GM19395 (cell line): ENCODE results near the gene RCOR2.
"Not testable (repeated sequence)": the region's sequence is repeated elsewhere in the genome, so short reads cannot be mapped to it uniquely, and the experiment has no call there.

Experiments
- ATAC-seq: cut with Tn5 transposase; IDR thresholded peaks from one replicate; pipeline ENCODE4 v1.9.1; 2021; ENCODE audit warnings: mild to moderate bottlenecking, moderate library complexity; ENCODE audit not compliant: unreplicated experiment

Gene RCOR2

DNA sequence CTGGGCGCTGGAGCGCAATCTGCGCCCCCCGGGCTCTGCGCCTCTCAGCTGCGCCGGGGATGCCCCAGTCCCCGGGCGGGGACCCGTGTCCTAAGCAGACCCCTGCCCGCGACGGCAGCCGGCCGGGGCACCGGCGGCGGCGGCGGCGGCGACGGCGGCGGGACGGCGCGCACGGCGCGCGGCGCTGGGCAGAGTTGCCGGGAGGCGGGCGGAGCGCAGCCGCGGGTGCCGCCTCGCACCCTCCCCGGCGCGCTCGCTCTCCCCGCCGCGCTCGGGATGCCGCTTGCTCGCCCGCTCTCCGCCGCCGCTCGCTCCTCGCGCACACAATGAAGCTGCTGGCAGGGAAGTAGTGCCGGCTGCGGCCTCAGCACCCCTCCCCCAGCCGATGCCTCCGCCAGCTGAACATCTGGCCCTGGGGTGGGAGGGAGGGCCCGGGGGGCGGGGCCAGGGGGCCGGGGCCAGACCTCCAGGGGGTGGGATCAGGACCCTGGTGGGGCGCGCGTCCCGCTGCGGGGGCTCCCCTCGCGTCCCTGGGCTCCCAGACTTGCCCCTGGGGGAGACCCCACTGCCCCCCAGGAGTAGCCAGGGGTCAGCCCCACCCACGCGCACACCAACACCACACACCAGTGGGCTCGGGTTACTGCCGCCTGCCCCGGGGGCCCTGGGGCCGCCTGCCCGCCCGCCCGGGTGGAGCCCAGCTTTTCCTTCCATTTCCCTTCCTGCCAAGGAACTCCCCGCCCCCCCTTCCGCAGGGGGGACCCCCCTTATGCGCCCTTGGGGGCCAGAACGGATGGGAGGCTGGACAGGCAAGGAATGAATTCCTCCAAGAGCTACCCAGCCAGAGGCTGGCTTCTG is at the start of gene RCOR2:
TSS of gene RCOR2 (minus strand) at position 328 of the 855 bp plus-strand sequence. CDS start 708 bp downstream, outside the sequence.
- no peak for ATAC-seq

DNA sequence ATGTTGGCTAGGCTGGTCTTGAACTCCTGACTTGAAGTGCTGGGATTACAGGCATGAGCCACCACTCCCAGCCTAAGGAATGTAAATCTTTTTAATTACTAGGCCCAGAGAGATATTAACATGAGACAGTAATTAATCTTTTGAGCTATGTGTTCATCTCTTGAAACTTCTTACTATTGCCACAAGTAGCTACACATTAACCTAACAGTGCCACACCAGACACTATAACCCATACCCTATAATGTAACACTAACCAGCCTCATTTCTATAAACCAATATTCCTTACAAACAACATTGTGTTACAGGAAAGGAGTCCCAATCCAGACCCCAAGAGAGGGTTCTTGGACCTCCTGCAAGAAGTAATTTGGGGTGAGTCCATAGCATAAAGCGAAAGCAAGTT is 49.5 kb upstream of the RCOR2 start:
- no peak for ATAC-seq

DNA sequence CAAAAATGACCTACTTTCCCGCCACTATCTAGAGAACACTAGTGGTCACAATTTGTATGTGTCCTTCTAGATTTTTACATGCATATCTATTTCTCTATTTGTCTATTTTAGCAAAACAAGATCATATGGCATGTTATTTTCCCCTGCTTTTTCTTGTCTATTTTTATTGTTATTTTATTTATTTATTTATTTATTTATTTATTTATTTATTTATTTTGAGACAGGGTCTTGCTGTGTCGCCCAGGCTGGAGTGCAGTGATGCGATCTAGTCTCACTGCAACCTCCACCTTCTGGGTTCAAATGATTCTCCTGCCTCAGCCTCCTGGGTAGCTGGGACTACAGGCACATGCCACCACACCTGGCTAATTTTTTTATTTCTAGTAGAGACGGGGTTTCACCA is 46.9 kb upstream of the RCOR2 start:
- ATAC-seq, result not testable (repeated sequence)

GRCh38 chr11:63961608-63962412 is 44.8 kb upstream of the RCOR2 start:
- no peak for ATAC-seq

DNA sequence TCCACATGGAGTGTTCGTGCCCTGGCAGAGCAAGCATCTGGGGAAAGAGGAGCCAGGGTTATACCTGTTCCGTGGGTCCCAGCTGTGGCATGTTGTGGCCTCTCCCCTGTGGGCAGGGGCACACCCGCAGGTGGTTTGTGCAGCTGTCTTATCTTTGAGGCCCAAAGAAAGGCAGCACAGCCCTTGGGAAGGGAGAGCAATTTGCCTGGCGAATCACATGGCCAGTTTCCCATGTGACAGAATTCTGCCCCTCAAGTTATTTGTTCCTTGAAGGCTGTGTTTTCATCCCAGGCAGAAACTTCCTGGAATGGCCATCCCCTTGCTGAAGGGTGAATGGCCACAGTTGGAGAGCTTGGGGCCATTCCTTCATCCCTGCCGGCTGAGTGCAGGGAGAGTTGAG is 41.0 kb upstream of the RCOR2 start:
- no peak for ATAC-seq

DNA sequence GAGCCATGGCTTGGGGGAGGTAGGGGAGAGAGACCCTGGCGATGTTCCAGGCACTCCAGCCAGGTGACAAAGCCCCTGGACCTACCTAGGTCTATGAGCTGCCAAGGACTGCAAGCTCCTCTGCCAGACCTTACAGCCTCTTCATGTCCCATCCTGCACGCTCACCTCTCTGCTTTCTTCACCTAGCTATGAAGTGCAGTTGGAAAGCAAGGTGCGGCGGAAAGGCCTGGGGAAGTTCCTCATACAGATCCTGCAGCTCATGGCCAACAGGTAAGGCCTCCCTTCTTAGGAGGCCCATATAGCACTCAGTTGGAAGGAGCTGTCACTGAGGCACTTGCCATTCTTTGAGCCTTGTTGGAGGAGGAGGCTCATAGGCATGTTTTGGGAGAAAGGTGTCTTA is 35.6 kb upstream of the RCOR2 start:
- ATAC-seq, result no peak

- no peak for ATAC-seq
These were observed 35.0 kb upstream of the RCOR2 start for GRCh38 chr11:63951779-63952536.

GRCh38 chr11:63945477-63946163 is 28.7 kb upstream of the RCOR2 start:
- no peak for ATAC-seq

DNA sequence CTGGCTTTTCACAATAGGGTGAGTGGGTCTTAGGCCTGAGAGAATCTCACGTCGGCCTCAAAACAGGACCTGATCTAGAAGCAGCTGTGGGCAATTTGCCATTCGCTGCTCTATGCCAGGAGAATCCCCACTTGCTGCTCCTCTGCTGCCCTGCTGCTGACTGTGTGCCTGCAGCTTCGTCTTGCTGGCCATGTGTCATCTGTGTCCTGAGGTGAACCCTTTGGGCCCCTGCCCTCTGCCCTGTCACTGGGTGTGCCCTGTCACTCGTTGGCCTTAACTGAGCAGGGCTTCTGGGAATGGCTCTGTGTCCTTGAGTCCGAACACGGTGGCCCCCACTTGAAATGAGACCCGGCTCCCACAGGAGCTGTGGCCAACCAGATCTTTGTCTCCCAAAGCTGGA is 28.0 kb upstream of the RCOR2 start:
- ATAC-seq, result no peak

DNA sequence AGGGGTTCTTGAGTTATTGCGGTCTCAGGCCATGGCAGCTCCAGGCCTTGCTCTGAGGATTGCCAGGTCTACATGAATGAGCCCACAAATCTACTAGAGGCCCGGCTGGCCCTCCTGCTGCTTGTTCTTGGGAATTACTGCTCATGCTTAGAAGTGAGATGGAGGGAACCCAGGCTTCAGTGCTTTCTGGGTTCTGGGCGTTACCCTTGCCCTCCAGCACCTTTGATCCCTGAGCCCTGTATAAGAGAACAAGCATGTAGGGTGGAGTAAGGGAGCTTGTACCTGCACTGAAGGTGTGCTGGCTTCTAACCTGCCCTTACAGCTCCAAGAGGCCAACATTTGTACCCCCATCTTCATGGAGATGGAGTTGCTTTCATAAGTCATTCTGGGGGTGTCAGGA is 25.8 kb upstream of the RCOR2 start:
- ATAC-seq, result no peak

- ATAC-seq, result no peak
These were observed 24.9 kb upstream of the RCOR2 start for GRCh38 chr11:63941901-63942300.

DNA sequence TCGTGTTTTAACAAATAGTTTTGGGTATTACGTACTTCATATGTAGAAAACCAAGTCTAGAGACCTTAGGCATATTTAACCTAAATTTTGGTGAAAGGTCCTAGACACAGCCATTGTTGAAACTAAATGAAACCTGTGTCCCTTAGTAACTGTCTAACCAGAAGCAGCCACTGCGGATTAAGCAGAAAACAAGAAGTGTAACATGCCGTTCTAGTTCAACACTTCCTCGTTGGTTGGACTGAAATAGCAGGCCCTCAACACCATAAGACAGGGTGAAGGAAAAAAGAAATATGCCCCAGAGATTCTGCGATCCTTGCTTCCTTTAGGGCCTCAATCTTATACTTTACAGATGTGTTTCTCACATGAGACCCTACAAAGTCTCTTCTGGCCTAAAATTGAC is 23.8 kb upstream of the RCOR2 start:
- no peak for ATAC-seq

GRCh38 chr11:63939397-63939891 is 22.5 kb upstream of the RCOR2 start:
- no peak for ATAC-seq

DNA sequence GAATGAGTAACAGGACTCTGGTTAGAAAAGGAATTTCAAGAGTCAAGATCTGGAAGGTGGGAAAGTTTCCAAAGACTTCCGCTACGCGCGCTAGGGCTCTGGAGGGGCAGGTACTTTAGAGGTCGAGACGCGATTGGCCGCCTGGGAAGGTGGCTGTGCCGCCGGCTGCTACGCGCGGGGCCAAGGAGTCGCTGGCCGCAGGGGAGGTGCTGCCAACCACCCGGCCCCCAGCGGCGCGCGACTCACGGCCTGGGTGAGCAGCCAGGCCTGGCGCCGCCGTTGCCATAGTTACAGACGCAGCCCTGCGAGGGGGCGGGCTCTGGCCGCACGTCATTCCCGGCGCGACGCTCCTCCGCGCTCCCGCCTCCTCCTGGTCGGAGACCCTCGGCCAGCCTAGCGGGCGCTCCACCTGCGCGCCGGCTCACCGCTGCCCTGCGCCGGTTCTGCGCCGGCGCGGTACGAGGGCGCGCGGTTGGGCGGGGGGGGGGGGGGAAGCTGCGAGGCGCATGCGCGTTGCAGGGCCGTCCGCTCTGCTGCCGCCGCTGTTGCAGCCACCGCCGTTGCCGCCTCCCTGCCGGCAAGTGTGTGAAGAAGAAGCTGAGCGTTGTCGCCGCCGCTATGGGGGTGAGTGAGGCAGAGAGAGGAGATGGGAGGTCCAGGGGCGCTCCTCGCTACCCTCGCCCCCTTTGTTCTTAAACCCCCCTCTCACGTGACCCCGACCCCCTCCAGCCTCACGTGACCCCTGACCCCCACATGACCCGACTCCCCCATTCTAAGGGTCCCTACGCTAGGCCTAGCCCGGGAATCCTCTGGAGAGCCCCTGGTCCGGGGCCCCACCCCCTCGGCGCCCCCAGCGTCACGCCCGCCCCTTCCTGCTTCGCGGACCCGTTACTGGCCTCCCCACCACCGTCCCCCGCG is 21.8 kb upstream of the RCOR2 start, which contains the start of gene NAA40:
TSS of gene NAA40 (plus strand) at position 524 of the 918 bp plus-strand sequence. CDS start at position 619, 95 bp downstream.
- ATAC-seq, result peak; percentile 79

GRCh38 chr11:63937713-63938478 is 20.9 kb upstream of the RCOR2 start:
- ATAC-seq, result peak; percentile 17

- no peak for ATAC-seq
These were observed 16.5 kb upstream of the RCOR2 start for GRCh38 chr11:63933459-63933858.

GRCh38 chr11:63931876-63932275 is 14.9 kb upstream of the RCOR2 start:
- no peak for ATAC-seq

DNA sequence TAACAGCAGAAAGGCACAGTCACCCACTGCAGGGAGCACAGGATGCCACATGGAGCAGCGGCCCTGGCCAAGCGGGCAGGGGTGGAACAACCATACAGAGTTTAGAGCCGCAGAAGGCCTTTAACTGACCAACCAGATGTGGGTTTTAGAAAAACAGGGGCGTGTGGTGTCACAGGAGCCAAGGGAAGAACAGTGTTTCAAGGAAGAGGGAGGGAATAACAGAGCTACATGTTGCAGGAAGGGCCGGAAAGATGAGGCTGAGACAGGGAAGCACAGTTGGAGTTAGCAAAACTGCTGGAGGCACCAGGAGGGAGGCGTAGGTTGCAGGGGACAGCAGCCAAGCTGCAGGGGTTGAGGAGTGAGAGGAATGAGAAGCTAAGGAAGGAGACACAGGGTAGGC is 14.1 kb upstream of the RCOR2 start:
- no peak for ATAC-seq

GRCh38 chr11:63929616-63930015 is 12.7 kb upstream of the RCOR2 start:
- no peak for ATAC-seq
